K562 (cell line): ENCODE results near the gene MRPS5. TPM values are rescaled to one million over a fixed set of nuclear protein-coding genes. Genes with fewer than 3 reads are reported as not detected.

ENCODE experiments used
- E2F1 ChIP-seq: sonication (generic); formaldehyde crosslinking; IDR thresholded peaks from 2 replicates; pipeline ENCODE4 v1.8.1; 2023; ENCODE audit warnings: mild to moderate bottlenecking, missing genetic modification reagents, moderate library complexity
- RBM17 ChIP-seq: fragments of 200-400 bp; formaldehyde crosslinking; IDR thresholded peaks from 2 replicates; pipeline ENCODE4 v1.6.1; 2017; ENCODE audit warnings: low read depth, mild to moderate bottlenecking, low read length, borderline replicate concordance
- RERE ChIP-seq: sonication (generic); formaldehyde crosslinking; IDR thresholded peaks from 2 replicates; pipeline ENCODE4 v1.8.0; 2023; ENCODE audit warnings: missing genetic modification reagents, mild to moderate bottlenecking, borderline replicate concordance
- polyA plus RNA-seq, 8 experiments: library from polyadenylated mRNA; depleted of rRNA in 4 of 8; stranded (reverse) in 5 of 8; unstranded in 3 of 8; fragments of >200 nt; fragmentation: Nextera tagmentation in 2 of 8; fragmentation: Illumina TruSeq in 1 of 8; extraction: Ambion mirVana in 2 of 8; extraction: Trizol in 1 of 8; gene quantifications; 2 replicates each; pipeline versions ENCODE4 v1.2.1 to v1.2.3, GENCODE V29; 2011 to 2014; ENCODE audit warnings: inconsistent platforms in 1 of 8, missing spikeins in 1 of 8
- total RNA-seq, 7 experiments: library from RNA; depleted of rRNA in 6 of 7; stranded (reverse); fragments of >200 nt in 6 of 7; fragmentation: Illumina TruSeq in 2 of 7; extraction: Trizol in 2 of 7; gene quantifications; 2 replicates each; pipeline versions ENCODE4 v1.2.1 to v1.2.3, GENCODE V29; 2011 to 2021; ENCODE audit warnings: low replicate concordance in 1 of 7
- TF ChIP-seq, protein P1 (sequence below): sonication (generic); formaldehyde crosslinking; IDR thresholded peaks from 2 replicates; pipeline ENCODE4 v1.9.0; 2022; ENCODE audit warnings: mild to moderate bottlenecking, missing genetic modification reagents

Gene MRPS5
- total and polyA plus RNA-seq, 9 of the 15 experiments (the other 6 are each of a cell fraction or from before 2014, with no cell fraction given) = 85.0 to 162 (median 118) TPM

GRCh38 chr2:95048825-95049682 lies 72.6 kb downstream of the MRPS5 start (continued):
- TF ChIP-seq RERE (CRISPR knock-in tag) = no peak
- no peak for TF ChIP-seq E2F1 (CRISPR knock-in tag)
- no peak for TF ChIP-seq RBM17
- TF ChIP-seq, protein P1, sequence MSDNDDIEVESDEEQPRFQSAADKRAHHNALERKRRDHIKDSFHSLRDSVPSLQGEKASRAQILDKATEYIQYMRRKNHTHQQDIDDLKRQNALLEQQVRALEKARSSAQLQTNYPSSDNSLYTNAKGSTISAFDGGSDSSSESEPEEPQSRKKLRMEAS (CRISPR knock-in tag) = no peak
